GM12891 (cell line): ENCODE data around the gene GIMAP1.

Source experiments
- DNase-seq: peaks from one replicate; pipeline ENCODE4 v3.0.0; 2011; ENCODE audit warnings: low spot score; ENCODE audit not compliant: insufficient read length
- FAIRE-seq: peaks from 2 replicates; lab custom pipeline; 2011; peaks lifted over from hg19 to GRCh38; lab: Jason Lieb, UNC
- PAX5 ChIP-seq: IDR thresholded peaks from 2 replicates; pipeline ENCODE4 v1.6.1; 2011; ENCODE audit warnings: low read length, moderate library complexity, mild to moderate bottlenecking; ENCODE audit not compliant: insufficient read depth, severe bottlenecking
- POLR2A ChIP-seq: IDR thresholded peaks from 2 replicates; pipeline ENCODE4 v1.6.1; 2011; ENCODE audit warnings: low read depth, low read length, control low read depth
- POLR2AphosphoS5 ChIP-seq: IDR thresholded peaks from 2 replicates; pipeline ENCODE4 v1.6.1; 2011; ENCODE audit warnings: low read depth, low read length, control low read depth
- POU2F2 ChIP-seq: IDR thresholded peaks from 2 replicates; pipeline ENCODE4 v1.6.1; 2011; ENCODE audit warnings: low read depth, mild to moderate bottlenecking, control low read depth, low read length, moderate library complexity
- SPI1 ChIP-seq: IDR thresholded peaks from 2 replicates; pipeline ENCODE4 v1.6.1; 2011; ENCODE audit warnings: low read depth, low read length, control low read depth
- TAF1 ChIP-seq: IDR thresholded peaks from 2 replicates; pipeline ENCODE4 v1.6.1; 2011; ENCODE audit warnings: low read depth, low read length, control low read depth

The GIMAP1 gene

GRCh38 chr7:150722431-150722931, 6.1 kb downstream of the GIMAP1 start:
- FAIRE-seq (peak; percentile 13), DNase-seq (no peak)
- no peak for TF ChIP-seq POLR2AphosphoS5
- no peak for TF ChIP-seq PAX5
- no peak for TF ChIP-seq POLR2A
- no peak for TF ChIP-seq SPI1

- no peak for FAIRE-seq
These were observed 7.1 kb downstream of the GIMAP1 start for GRCh38 chr7:150723467-150723866.

DNA sequence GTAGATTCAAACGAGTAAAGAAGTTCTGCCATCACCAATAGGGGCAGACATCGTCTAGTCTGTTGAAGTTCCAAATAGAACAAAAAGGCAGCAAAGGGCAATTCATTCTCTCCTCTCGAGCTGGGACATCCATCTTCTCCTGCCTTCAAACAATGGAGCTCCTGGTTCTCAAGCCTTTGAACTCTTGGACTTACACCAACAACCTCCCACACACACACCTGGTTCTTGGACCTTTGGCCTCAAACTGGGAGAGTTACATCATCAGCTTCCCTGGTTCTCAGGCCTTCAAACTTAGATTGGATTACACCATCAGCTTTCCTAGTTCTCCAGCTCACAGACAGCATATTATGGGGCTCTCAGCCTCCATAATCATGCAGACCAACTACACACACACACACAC, 11.0 kb downstream of the GIMAP1 start:
- DNase-seq (no peak), FAIRE-seq (no peak)
- TF ChIP-seq PAX5 = no peak
- TF ChIP-seq POLR2AphosphoS5 = no peak
- no peak for TF ChIP-seq TAF1

More at GRCh38 chr7:150723467-150723866, 7.1 kb downstream of the GIMAP1 start:
- no peak for DNase-seq
- TF ChIP-seq POU2F2 (no peak), SPI1 (no peak), POLR2A (no peak), TAF1 (no peak), PAX5 (no peak), POLR2AphosphoS5 (no peak)

- no peak for TF ChIP-seq SPI1
- no peak for TF ChIP-seq POLR2A
- no peak for TF ChIP-seq POLR2AphosphoS5
- no peak for TF ChIP-seq POU2F2
- TF ChIP-seq TAF1 = no peak
- TF ChIP-seq PAX5 = no peak
- no peak for FAIRE-seq
- DNase-seq = no peak
These were observed 11.6 kb downstream of the GIMAP1 start for GRCh38 chr7:150728011-150728410.

GRCh38 chr7:150728609-150729008, 12.2 kb downstream of the GIMAP1 start:
- FAIRE-seq (no peak), DNase-seq (no peak)
- TF ChIP-seq PAX5 = no peak
- no peak for TF ChIP-seq SPI1
- no peak for TF ChIP-seq POLR2AphosphoS5
- TF ChIP-seq TAF1 = no peak
- no peak for TF ChIP-seq POU2F2

DNA sequence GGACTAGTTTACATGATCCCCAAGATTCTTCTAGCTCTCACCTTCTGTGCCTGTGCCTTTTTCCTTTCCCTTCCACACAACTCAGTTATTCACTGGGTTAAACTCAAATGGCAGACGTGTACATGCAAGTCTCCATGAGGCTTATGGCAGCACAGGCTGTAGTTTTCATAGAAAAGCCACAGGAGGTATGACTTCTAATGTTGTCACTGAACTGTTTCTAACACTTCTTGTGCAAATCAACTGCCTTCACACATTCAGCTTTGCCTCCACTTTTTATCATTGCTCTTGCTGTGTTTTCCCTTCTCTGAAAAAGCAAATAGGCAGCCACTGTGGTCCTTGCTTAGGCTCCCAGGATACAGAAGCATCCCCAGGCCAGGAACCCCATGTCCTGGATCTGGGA, 15.5 kb downstream of the GIMAP1 start:
- DNase-seq (no peak), FAIRE-seq (peak; percentile 50)
- no peak for TF ChIP-seq SPI1
- no peak for TF ChIP-seq POLR2A
- TF ChIP-seq POU2F2 = no peak
- no peak for TF ChIP-seq PAX5

DNA sequence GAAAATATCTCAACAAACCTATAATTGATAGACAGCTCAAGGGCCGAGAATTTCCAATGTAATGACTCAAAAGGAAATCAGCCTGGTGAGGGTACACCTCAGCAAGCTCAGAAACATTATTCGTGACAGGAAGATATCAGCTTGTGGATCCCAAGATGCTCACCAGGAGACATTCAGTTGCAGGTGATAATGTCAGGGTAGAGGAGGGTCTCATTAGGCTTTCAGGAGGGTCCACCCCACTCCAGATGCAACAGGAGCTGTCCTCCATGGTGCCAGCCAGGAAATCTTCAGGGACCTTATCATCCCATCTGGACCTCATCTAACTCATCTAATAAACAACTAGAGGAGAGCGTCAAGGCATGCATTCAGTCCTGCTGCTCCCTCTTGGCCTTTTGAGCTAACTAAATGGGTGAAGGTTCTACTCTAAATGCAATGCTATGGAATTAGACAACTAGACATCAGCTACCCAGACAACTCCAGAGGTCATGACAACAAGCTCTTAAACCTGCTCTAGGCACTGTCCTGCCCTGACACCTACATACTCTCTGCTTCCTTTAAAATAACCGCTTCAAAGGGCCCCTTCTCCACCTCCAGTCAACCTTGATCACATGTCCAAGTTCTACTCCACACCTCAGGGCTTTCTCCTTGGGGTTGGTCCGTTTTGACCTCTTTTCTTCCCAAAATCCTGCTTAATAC, 16.5 kb downstream of the GIMAP1 start:
- no peak for DNase-seq
- TF ChIP-seq SPI1 (no peak), POU2F2 (no peak), TAF1 (no peak)
- peak; percentile 9 for FAIRE-seq

DNA sequence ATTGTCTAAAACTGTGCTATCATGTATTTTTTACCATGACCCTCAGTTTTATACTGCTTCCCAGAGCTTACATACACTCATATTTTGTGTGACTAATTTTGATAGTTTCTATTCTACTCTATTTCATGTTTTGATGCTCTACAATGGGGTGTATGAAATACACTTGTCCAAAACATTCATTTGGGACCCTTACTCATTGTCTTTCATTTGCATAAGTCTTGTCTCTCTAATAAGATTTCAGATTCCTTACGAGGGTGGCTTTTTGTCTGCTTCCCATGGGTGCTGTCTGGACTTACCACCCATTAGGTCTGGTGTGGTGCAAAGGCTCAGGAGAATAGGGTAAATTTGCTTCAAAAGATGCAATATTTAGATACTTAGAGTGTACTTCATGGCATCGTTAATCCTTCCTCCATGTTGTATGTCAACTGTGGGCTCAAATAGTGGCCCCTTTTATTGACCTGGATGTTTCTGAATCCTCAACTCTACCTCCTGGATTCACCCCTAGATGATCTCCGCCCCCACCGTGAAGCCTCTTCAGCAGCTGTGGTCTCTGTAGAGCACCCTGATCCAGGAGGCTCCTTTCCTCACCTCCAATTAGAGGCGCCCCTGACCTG, 17.2 kb downstream of the GIMAP1 start:
- FAIRE-seq (no peak), DNase-seq (no peak)
- TF ChIP-seq TAF1 = no peak
- TF ChIP-seq SPI1 = no peak
- TF ChIP-seq POLR2A = no peak
- TF ChIP-seq POU2F2 = no peak
- TF ChIP-seq POLR2AphosphoS5 = no peak
- no peak for TF ChIP-seq PAX5

- no peak for DNase-seq
- FAIRE-seq = peak; percentile 66
These were observed 17.8 kb downstream of the GIMAP1 start for GRCh38 chr7:150734254-150734653.

More at GRCh38 chr7:150734254-150734653, 17.8 kb downstream of the GIMAP1 start:
- TF ChIP-seq TAF1 (no peak), POLR2A (no peak), POLR2AphosphoS5 (no peak), SPI1 (peak; percentile 58), POU2F2 (0 out of 2 replicates have a peak, but pooled peaks have one; percentile 43)
